T-helper 1 cell (primary cell): ENCODE data around the gene PDK2.
A peak's percentile ranks its signal among the peaks of the same experiment; 100 is the strongest.

Source experiments
- DNase-seq, 5 donors: peaks; one replicate each; pipeline ENCODE4 v3.0.0-alpha.2; 2012 to 2020

PDK2 gene

DNA sequence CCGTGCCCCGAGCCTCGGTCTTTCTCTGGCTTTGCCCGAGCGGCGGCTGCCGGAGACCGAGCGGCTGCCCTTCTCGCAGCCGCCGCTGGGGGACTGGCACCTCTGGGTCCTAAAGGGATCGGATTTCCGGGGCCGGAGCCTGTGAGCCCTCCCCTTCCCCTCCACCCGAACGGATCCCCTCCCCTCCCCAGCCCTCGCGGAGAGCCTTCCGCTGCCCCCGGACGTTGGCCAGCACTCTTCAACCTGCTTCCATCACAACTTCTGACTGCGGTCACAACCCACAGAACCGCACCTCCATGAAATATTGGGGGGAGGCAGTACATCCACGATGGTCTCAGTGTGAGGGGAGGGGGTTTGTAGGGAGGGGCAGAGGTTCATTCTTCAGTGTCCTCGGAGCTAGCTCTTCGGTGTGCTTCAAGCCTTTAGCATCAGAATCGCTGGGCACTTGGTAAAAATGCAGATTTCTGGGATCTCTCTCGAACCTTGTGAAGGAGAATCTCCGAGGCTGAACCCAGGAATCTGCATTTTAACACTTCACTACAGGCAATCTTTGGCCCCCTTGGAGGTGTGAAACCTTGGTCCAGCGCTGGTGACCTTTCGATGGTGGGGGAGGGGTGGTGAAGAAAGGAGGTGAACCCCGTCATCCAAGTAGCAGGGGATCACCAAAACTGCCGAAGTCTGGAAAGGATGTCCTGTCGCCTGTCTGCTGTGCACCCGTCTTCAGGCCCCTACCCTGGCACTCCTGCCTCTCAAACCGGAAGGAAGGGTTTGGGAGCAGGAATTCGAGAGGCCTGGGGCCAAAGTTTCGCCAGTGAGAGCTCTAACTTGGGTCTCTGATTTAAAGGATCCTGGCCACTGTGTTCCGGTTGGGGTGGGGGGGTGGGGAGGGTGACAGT, 56.1 kb downstream of the PDK2 start:
- peak; percentile 78 to 93 (median 82) for DNase-seq

DNA sequence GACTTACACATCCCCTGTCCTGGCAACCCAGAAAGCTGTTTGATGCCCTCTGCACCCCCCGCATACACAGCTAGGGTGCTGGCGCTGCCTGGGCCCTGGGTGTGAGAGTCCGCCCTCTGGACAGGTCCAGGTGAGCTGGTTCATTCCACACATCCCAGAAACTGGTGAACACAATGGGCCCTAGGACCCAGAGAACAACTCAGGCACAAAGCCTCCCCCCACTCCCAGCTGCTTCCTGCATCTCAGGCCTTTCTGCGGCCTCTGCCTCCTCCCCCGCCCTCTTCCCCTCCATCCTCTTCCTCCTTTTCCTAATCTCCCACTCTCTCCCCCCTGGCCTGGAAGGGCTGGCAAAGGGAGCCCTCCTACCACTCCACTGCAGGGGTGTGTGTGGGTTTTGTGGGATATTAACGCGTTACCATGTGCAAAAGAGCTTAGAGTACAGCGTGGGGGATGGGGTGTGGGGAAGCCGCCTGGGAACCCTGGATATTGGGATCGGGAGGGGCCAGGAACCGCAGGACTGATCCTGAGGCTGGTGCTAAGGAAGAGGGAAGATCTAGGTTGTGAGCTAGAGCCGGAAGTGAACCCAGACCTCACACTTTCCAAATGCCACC, 56.9 kb downstream of the PDK2 start:
- peak in 2 of 5 donors; percentile 24 to 71 for DNase-seq

DNA sequence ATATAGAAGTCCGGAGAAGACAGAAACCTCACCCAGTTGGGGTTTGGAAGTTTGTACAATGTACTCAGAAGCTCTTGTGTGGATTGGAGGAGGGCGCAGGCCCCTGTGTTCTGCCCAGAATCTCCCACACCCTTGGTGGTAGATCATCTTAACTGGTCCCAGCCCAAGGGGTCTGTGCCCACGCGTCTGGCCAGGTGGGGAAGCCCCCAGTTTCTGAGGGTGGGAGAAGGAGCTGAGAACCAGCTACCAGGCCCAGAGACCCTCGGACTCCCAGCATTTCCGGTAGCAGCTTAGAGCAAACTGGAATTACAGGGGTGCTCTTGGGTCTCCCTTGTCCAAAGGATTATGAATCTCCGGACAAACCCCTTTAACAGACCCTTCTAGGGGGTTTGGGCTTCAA, 57.6 kb downstream of the PDK2 start:
- no peak for DNase-seq

DNA sequence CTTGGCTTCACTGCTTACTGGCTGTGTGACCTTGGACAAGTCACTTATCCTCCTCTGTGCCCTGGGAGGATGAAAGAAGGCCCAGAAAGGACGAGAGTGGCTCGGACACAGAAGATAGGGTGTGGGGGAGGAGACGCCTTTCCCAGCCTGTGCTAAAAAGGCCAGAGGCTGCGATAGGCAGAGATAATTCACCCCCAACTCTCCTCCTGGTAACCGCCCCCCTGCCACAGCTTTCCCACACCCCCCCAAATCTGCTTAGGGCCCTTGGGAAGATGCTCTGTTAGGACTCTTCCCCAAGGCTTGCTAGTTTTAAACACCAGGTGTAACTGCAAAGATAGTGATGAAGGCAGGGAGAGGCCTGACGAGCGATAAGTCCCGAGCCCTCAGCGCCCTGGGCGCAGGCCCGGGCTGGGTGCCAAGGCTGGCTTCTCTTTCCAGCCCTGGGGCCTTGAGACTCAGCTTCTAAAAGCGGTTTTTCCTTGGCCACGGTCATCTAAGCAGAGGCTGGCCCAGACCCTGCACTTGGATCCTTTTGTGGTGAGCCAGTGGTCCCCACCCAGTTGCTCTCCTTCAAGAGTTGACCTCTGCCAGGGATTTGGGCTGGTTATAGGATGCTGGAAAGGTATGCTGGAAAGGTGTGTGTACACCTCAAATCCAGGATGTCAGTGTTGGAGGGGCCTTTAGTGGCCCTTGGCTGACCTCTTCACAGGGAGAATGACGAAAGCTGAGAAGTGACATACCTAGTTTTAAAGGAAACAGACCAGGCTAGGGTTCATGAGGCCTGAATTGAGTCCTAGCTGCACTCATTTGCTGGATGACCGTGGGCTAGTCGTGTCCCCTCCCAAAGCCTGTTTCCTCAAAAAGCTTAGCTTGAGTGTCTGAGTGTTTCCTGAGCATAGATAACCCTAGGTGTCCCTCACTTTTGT, 58.8 kb downstream of the PDK2 start:
- no peak for DNase-seq

GRCh38 chr17:50154604-50155003, 59.5 kb downstream of the PDK2 start:
- DNase-seq = no peak

- no peak for DNase-seq
Observed at GRCh38 chr17:50155115-50155819, 60.1 kb downstream of the PDK2 start.

GRCh38 chr17:50157891-50158290, 62.7 kb downstream of the PDK2 start:
- DNase-seq = peak in 1 of 5 donors; percentile 63

- DNase-seq = peak; percentile 89 to 94 (median 92)
Observed at GRCh38 chr17:50161023-50161910, 66.1 kb downstream of the PDK2 start.
